HFFc6 (cell line): ENCODE data around the gene ATP8A2. TPM values are rescaled to one million over a fixed set of nuclear protein-coding genes. Genes with fewer than 3 reads are reported as not detected.

Source experiments
- DNase-seq: peaks from one replicate; pipeline ENCODE4 v3.0.0-alpha.2; 2018
- H3K27ac Mint-ChIP-seq: 2 replicates; pipeline ENCODE4 v1.8.0; 2020; ENCODE audit warnings: mild to moderate bottlenecking, mixed read lengths
- H3K27me3 Mint-ChIP-seq: 2 replicates; pipeline ENCODE4 v1.8.0; 2021; ENCODE audit warnings: mild to moderate bottlenecking, moderate library complexity, mixed read lengths; ENCODE audit not compliant: insufficient read depth
- H3K36me3 Mint-ChIP-seq: 2 replicates; pipeline ENCODE4 v1.8.0; 2021; ENCODE audit warnings: low read depth, mixed read lengths
- H3K4me1 Mint-ChIP-seq: 2 replicates; pipeline ENCODE4 v1.8.0; 2020; ENCODE audit warnings: low read depth, mixed read lengths
- H3K4me3 Mint-ChIP-seq: 2 replicates; pipeline ENCODE4 v1.8.0; 2020; ENCODE audit warnings: mild to moderate bottlenecking, moderate library complexity, mixed read lengths
- H3K9me3 Mint-ChIP-seq: 2 replicates; pipeline ENCODE4 v1.8.0; 2020; ENCODE audit warnings: mild to moderate bottlenecking, mixed read lengths
- total RNA-seq, 6 experiments: library from RNA; stranded (reverse); fragmentation: NEBNext Ultra II Directional; extraction: Animal tissue kit (Norgen Biotek cat#: 25700); gene quantifications; 2 replicates in 1 of 6; 3 replicates in 5 of 6; pipeline ENCODE4 v1.2.3, GENCODE V29; 2021
- TF ChIP-seq, protein P1 (sequence below): fragments of 200-600 bp; sonication (generic); IDR thresholded peaks from 2 replicates; pipeline ENCODE4 v1.5.0; 2021; ENCODE audit warnings: antibody characterized with exemption, mild to moderate bottlenecking

The ATP8A2 gene
- total RNA-seq, 6 experiments from 2014 or later: 0.02 TPM; not detected in 5

DNA sequence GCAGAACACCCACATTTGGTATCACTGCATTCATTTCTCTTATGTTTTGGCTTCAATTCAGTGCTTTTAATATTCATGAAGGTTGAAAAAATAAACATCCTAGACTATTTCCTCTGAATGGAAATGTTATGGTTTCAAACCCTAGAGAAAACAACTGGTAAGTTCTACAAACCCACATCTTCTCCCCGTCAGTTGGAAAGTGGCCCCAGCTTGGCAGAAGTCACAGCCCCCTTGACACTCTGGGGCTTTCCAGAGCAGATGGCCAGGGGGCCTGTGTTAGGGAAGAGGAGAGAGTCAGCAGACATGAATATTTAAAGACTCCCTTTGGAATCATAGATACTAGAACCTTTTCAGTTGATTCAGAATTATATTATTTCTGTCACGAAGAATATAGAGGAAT lies 556.2 kb downstream of the ATP8A2 start:
- no peak overlapping the region for H3K27ac Mint-ChIP-seq
- no peak for DNase-seq

DNA sequence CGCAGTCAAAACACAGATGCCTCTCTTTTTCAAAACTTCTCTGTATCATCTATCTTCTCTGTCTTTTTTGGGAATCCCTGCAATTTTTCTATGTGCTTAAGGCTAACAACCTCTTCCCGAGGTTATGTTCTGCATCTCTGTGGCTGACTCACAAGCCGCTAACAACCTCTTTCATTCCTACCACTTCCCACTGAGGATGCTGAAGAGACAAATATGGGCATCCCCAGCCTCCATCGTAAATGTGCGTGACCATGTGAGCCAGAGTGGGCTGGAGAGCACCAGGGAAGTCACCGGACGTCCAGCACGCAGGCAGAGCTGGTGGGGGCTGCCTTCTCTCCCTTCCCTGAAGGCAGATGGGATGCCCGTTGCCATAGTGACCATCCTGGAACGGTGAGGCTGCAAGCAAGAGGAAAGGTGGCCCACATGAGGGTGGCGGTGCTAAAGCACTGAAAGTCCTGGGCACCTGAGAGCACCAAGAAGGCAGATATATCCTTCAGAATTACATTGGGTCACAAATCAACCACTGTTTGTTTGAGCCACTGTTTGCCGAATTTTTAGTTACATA lies 557.2 kb downstream of the ATP8A2 start:
- H3K9me3 Mint-ChIP-seq: peaks cover 54% of the 10 kb centered on the region
- TF ChIP-seq, protein P1, sequence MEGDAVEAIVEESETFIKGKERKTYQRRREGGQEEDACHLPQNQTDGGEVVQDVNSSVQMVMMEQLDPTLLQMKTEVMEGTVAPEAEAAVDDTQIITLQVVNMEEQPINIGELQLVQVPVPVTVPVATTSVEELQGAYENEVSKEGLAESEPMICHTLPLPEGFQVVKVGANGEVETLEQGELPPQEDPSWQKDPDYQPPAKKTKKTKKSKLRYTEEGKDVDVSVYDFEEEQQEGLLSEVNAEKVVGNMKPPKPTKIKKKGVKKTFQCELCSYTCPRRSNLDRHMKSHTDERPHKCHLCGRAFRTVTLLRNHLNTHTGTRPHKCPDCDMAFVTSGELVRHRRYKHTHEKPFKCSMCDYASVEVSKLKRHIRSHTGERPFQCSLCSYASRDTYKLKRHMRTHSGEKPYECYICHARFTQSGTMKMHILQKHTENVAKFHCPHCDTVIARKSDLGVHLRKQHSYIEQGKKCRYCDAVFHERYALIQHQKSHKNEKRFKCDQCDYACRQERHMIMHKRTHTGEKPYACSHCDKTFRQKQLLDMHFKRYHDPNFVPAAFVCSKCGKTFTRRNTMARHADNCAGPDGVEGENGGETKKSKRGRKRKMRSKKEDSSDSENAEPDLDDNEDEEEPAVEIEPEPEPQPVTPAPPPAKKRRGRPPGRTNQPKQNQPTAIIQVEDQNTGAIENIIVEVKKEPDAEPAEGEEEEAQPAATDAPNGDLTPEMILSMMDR: no peak
- no peak overlapping the region for H3K4me3 Mint-ChIP-seq
- no peaks in the 10 kb centered on the region for H3K4me1 Mint-ChIP-seq
- no peak for DNase-seq
- H3K36me3 Mint-ChIP-seq: peaks cover 9% of the 10 kb centered on the region; the same call in 1 of the 2 replicates
- no peak overlapping the region for H3K27ac Mint-ChIP-seq
- no peaks in the 10 kb centered on the region; the same call in 1 of the 2 replicates for H3K27me3 Mint-ChIP-seq

More for the DNA sequence above, 556.2 kb downstream of the ATP8A2 start:
- Mint-ChIP-seq H3K36me3 (peaks cover 9% of the 10 kb centered on the region; the same call in 1 of the 2 replicates), H3K4me3 (no peak overlapping the region), H3K27me3 (no peaks in the 10 kb centered on the region; the same call in 1 of the 2 replicates), H3K9me3 (peaks cover 60% of the 10 kb centered on the region), H3K4me1 (no peaks in the 10 kb centered on the region)
- TF ChIP-seq, protein P1: no peak

DNA sequence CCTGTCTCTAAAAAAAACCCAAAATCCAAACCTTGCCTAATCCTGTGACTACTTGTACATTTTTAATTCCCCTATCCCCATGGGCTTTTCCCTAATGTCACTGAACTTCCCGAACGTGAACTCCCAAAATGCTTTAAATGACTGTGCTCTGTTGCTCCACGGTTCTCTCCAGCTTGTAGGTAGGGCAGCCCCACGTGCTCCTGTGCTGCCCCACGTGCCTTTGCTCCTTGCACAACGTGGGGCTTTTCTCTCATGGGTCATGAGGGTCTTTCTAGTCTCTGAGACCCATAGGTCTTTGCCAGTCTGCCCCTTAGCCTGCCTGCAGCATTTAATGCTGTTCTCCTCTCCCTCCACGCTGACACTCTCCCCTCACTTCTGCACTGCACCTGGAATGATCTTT lies 558.0 kb downstream of the ATP8A2 start:
- no peaks in the 10 kb centered on the region; the same call in 1 of the 2 replicates for H3K27me3 Mint-ChIP-seq
- H3K4me3 Mint-ChIP-seq: no peak overlapping the region
- peaks cover 46% of the 10 kb centered on the region for H3K9me3 Mint-ChIP-seq
- no peak for DNase-seq
- peaks cover 9% of the 10 kb centered on the region; the same call in 1 of the 2 replicates for H3K36me3 Mint-ChIP-seq
- TF ChIP-seq, protein P1: no peak
- H3K4me1 Mint-ChIP-seq: no peaks in the 10 kb centered on the region
- no peak overlapping the region for H3K27ac Mint-ChIP-seq

DNA sequence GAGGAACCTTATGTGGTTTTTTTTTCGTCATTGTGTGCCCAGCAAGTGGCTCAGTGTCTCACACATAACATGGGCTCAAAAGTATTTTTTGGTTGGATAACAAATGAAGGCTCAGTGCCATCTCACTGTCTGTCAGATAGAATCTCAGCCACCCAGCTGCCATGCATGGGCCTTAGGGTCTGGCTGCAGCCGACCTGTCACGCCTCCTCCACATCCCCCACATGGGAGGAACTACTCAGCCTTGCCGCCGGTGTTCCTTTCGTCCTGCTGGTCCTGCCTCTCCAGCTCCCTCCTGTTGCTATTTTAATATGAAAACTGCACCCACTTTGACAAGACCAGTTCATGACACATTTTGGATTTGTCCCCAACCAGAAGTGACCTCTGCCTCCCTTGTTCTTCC lies 558.9 kb downstream of the ATP8A2 start:
- Mint-ChIP-seq H3K4me3 (no peak overlapping the region), H3K36me3 (peaks cover 9% of the 10 kb centered on the region; the same call in 1 of the 2 replicates), H3K27me3 (no peaks in the 10 kb centered on the region; the same call in 1 of the 2 replicates), H3K27ac (no peak overlapping the region), H3K9me3 (peaks cover 43% of the 10 kb centered on the region), H3K4me1 (no peaks in the 10 kb centered on the region)
- TF ChIP-seq, protein P1: no peak
- DNase-seq: no peak

DNA sequence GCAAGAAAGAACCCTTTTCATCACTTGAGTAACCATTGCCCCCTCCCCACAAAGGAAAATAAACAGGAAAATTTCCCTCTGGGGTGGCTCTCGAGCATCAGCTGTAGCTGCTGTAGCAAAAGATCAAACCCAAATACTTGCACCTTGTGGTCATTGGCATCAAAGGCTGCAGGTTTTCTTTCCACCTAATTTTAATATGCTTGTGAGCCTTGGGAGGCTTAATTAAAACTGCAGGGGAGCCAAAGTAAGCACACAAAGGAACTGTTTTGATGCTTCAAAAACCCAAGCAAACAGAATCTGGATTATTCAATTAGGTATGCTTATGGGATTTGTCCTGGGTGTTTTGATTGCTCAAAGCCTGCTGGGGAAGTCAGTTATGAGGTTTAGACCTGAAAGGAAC lies 560.6 kb downstream of the ATP8A2 start:
- Mint-ChIP-seq H3K4me3 (no peak overlapping the region), H3K36me3 (0 out of 2 replicates have a peak, but pooled peaks cover 4% of the 10 kb centered on the region), H3K27ac (no peak overlapping the region), H3K27me3 (no peaks in the 10 kb centered on the region), H3K4me1 (no peaks in the 10 kb centered on the region), H3K9me3 (peaks cover 37% of the 10 kb centered on the region)
- DNase-seq: no peak
- TF ChIP-seq, protein P1: no peak
